Thymus (tissue), 11 donors: ENCODE measurements around the gene FBXL13. TPM values are rescaled to one million over a fixed set of nuclear protein-coding genes. Genes with fewer than 3 reads are reported as not detected.
"Not testable (repeated sequence)": the region's sequence is repeated elsewhere in the genome, so short reads cannot be mapped to it uniquely, and the experiment has no call there.

ENCODE experiments used
- DNase-seq, 9 donors: peaks; one replicate each; pipeline ENCODE4 v3.0.0-alpha.2; 2013; ENCODE audit warnings: low spot score in 9 of 9, low read depth in 6 of 9, missing footprints in 1 of 9
- H3K27ac ChIP-seq, 2 donors: one replicate each; pipeline ENCODE4 v1.5.1; 2013; ENCODE audit warnings: control low read depth in 1 of 2, low read depth in 1 of 2, low read length in 1 of 2, mild to moderate bottlenecking in 1 of 2, moderate library complexity in 1 of 2
- H3K27me3 ChIP-seq, 2 donors: one replicate each; pipeline ENCODE4 v1.5.1; 2013; ENCODE audit warnings: low read length in 1 of 2; ENCODE audit not compliant: control insufficient read depth in 2 of 2, insufficient read depth in 1 of 2
- H3K36me3 ChIP-seq, 2 donors: one replicate each; pipeline ENCODE4 v1.5.1; 2013; ENCODE audit warnings: low read length in 1 of 2, mild to moderate bottlenecking in 1 of 2, moderate library complexity in 1 of 2; ENCODE audit not compliant: control insufficient read depth in 2 of 2, insufficient read depth in 2 of 2
- H3K4me1 ChIP-seq, 2 donors: one replicate each; pipeline ENCODE4 v1.5.1; 2013; ENCODE audit warnings: low read length in 2 of 2; ENCODE audit not compliant: control insufficient read depth in 2 of 2, insufficient read depth in 2 of 2
- H3K4me3 ChIP-seq, 2 donors: one replicate each; pipeline ENCODE4 v1.5.1; 2013; ENCODE audit warnings: low read length in 2 of 2, control low read depth in 1 of 2, mild to moderate bottlenecking in 1 of 2
- H3K9me3 ChIP-seq, 2 donors: one replicate each; pipeline ENCODE4 v1.5.1; 2013; ENCODE audit warnings: low read length in 1 of 2, mild to moderate bottlenecking in 1 of 2; ENCODE audit not compliant: control insufficient read depth in 2 of 2, insufficient read depth in 1 of 2
- WGBS: extraction: QIAGEN DNeasy Blood & Tissue Kit; methylation state at CpG from one replicate; pipeline ENCODE4 v1.1.7; 2013; 5-methylcytosine and 5-hydroxymethylcytosine counted together
- polyA plus RNA-seq: library from polyadenylated mRNA; stranded (reverse); fragments of 200-250 nt; gene quantifications from one replicate; pipeline ENCODE4 v1.2.3, GENCODE V29; 2013
- total RNA-seq: library from RNA; stranded (reverse); fragments of 120-200 nt; gene quantifications from one replicate; pipeline ENCODE4 v1.2.4, GENCODE V29; 2013
- donor health status: healthy.

Gene FBXL13
- total and polyA plus RNA-seq, 2 donors = 1.0 to 3.8 TPM

- peaks cover 4 to 25% of the 10 kb centered on the region in 2 donors for H3K36me3 ChIP-seq
Observed at GRCh38 chr7:103114576-103115008, 40.0 kb upstream of the FBXL13 start.

GRCh38 chr7:103113164-103113563 lies 38.6 kb upstream of the FBXL13 start:
- H3K4me3 ChIP-seq = no peak overlapping the region
- H3K36me3 ChIP-seq = peaks cover 0 to 22% of the 10 kb centered on the region in 2 donors
- H3K9me3 ChIP-seq = no peaks in the 10 kb centered on the region
- DNase-seq = no peak
- H3K4me1 ChIP-seq = no peaks in the 10 kb centered on the region
- H3K27me3 ChIP-seq = no peaks in the 10 kb centered on the region
- H3K27ac ChIP-seq = no peak overlapping the region
- over 99% methylated on average over 2 of the region's 2 CpGs for WGBS

More at GRCh38 chr7:103114576-103115008, 40.0 kb upstream of the FBXL13 start:
- Histone ChIP-seq H3K4me1 (no peaks in the 10 kb centered on the region), H3K4me3 (no peak overlapping the region), H3K27me3 (no peaks in the 10 kb centered on the region), H3K27ac (no peak overlapping the region), H3K9me3 (no peaks in the 10 kb centered on the region)
- no peak for DNase-seq
- 100% methylated on average over 1 of the region's 1 CpG for WGBS

GRCh38 chr7:103106703-103107070 lies 32.1 kb upstream of the FBXL13 start:
- 97% methylated on average over 6 of the region's 6 CpGs for WGBS
- peaks cover 11 to 17% of the 10 kb centered on the region in 2 donors for H3K36me3 ChIP-seq
- DNase-seq, H3K9me3 ChIP-seq, H3K27ac ChIP-seq, H3K4me1 ChIP-seq, H3K27me3 ChIP-seq, H3K4me3 ChIP-seq: not testable (repeated sequence)

GRCh38 chr7:103106005-103106702 lies 31.6 kb upstream of the FBXL13 start:
- DNase-seq = no peak
- H3K36me3 ChIP-seq = peaks cover 11 to 18% of the 10 kb centered on the region in 2 donors
- 95% methylated on average over 12 of the region's 12 CpGs for WGBS

GRCh38 chr7:103101543-103101942 lies 26.9 kb upstream of the FBXL13 start:
- Histone ChIP-seq H3K9me3 (no peaks in the 10 kb centered on the region), H3K4me1 (no peaks in the 10 kb centered on the region), H3K4me3 (no peak overlapping the region), H3K36me3 (peaks cover 7 to 23% of the 10 kb centered on the region in 2 donors), H3K27ac (no peak overlapping the region), H3K27me3 (no peaks in the 10 kb centered on the region)
- WGBS = 68% methylated on average over 2 of the region's 2 CpGs
- DNase-seq = no peak

More at GRCh38 chr7:103106005-103106702, 31.6 kb upstream of the FBXL13 start:
- H3K27me3 ChIP-seq = no peaks in the 10 kb centered on the region
- H3K27ac ChIP-seq = no peak overlapping the region
- H3K4me3 ChIP-seq = no peak overlapping the region
- H3K9me3 ChIP-seq = no peaks in the 10 kb centered on the region
- H3K4me1 ChIP-seq = no peaks in the 10 kb centered on the region

GRCh38 chr7:103100348-103100747 lies 25.8 kb upstream of the FBXL13 start:
- Histone ChIP-seq H3K36me3 (peaks cover 7 to 26% of the 10 kb centered on the region in 2 donors), H3K9me3 (no peaks in the 10 kb centered on the region), H3K27me3 (no peaks in the 10 kb centered on the region), H3K4me1 (no peaks in the 10 kb centered on the region), H3K4me3 (no peak overlapping the region), H3K27ac (no peak overlapping the region)
- no peak for DNase-seq
- WGBS = 81% methylated on average over 3 of the region's 3 CpGs

GRCh38 chr7:103097041-103097440 lies 22.4 kb upstream of the FBXL13 start:
- WGBS = 98% methylated on average over 2 of the region's 2 CpGs
- no peaks in the 10 kb centered on the region for H3K27me3 ChIP-seq
- no peak overlapping the region for H3K4me3 ChIP-seq
- DNase-seq = no peak
- H3K36me3 ChIP-seq = peaks cover 5 to 26% of the 10 kb centered on the region in 2 donors
- H3K9me3 ChIP-seq = no peaks in the 10 kb centered on the region
- no peak overlapping the region for H3K27ac ChIP-seq
- H3K4me1 ChIP-seq = no peaks in the 10 kb centered on the region

- peaks cover 5 to 21% of the 10 kb centered on the region in 2 donors for H3K36me3 ChIP-seq
- not testable (repeated sequence) for DNase-seq, H3K27me3 ChIP-seq, H3K27ac ChIP-seq, H3K9me3 ChIP-seq, H3K4me1 ChIP-seq, H3K4me3 ChIP-seq
- WGBS = 96% methylated on average over 2 of the region's 2 CpGs
Observed at GRCh38 chr7:103095558-103095957, 21.0 kb upstream of the FBXL13 start.

- H3K27me3 ChIP-seq = no peaks in the 10 kb centered on the region
- H3K4me3 ChIP-seq = no peak overlapping the region
- no peaks in the 10 kb centered on the region for H3K4me1 ChIP-seq
- WGBS = 84% methylated on average over 3 of the region's 3 CpGs
- H3K27ac ChIP-seq = no peak overlapping the region
- peaks cover 5 to 27% of the 10 kb centered on the region in 2 donors for H3K36me3 ChIP-seq
- DNase-seq = no peak
- H3K9me3 ChIP-seq = no peaks in the 10 kb centered on the region
Observed at GRCh38 chr7:103094102-103094501, 19.5 kb upstream of the FBXL13 start.
